RPMI8226 (cell line): ENCODE results near the gene ANKRD65.
A peak's percentile ranks its signal among the peaks of the same experiment; 100 is the strongest.
"Not testable (repeated sequence)": the region's sequence is repeated elsewhere in the genome, so short reads cannot be mapped to it uniquely, and the experiment has no call there.

Source experiments
- DNase-seq: peaks from one replicate; pipeline ENCODE4 v3.0.0-alpha.2; 2015

The ANKRD65 gene

GRCh38 chr1:1430114-1430982 is 9.3 kb upstream of the ANKRD65 start:
- no peak for DNase-seq

GRCh38 chr1:1429671-1430073 is 8.6 kb upstream of the ANKRD65 start:
- no peak for DNase-seq

GRCh38 chr1:1428967-1429366 is 7.9 kb upstream of the ANKRD65 start:
- DNase-seq = not testable (repeated sequence)

- DNase-seq = no peak
These were observed 7.1 kb upstream of the ANKRD65 start for GRCh38 chr1:1428174-1428573.

- no peak for DNase-seq
These were observed 6.7 kb upstream of the ANKRD65 start for GRCh38 chr1:1427820-1428148.

GRCh38 chr1:1427106-1427819 is 6.2 kb upstream of the ANKRD65 start:
- DNase-seq = no peak

GRCh38 chr1:1426496-1427105 is 5.5 kb upstream of the ANKRD65 start:
- DNase-seq = no peak

- no peak for DNase-seq
These were observed 4.8 kb upstream of the ANKRD65 start for GRCh38 chr1:1425753-1426495.

- DNase-seq = no peak
These were observed 4.3 kb upstream of the ANKRD65 start for GRCh38 chr1:1425426-1425752.

GRCh38 chr1:1424707-1425106 is 3.6 kb upstream of the ANKRD65 start:
- no peak for DNase-seq

GRCh38 chr1:1423245-1423597 is 2.1 kb upstream of the ANKRD65 start:
- no peak for DNase-seq

- DNase-seq = no peak
These were observed 1.6 kb upstream of the ANKRD65 start for GRCh38 chr1:1422465-1423244.

GRCh38 chr1:1421907-1422464 is 910 bp upstream of the ANKRD65 start:
- DNase-seq = no peak

- no peak for DNase-seq
These were observed 378 bp downstream of the ANKRD65 start for GRCh38 chr1:1420654-1421141.

- no peak for DNase-seq
These were observed 1.0 kb downstream of the ANKRD65 start for GRCh38 chr1:1419813-1420653.

- no peak for DNase-seq
These were observed 1.7 kb downstream of the ANKRD65 start for GRCh38 chr1:1419363-1419812.

GRCh38 chr1:1418464-1419362 is 2.4 kb downstream of the ANKRD65 start:
- peak; percentile 29 for DNase-seq

- not testable (repeated sequence) for DNase-seq
These were observed 3.1 kb downstream of the ANKRD65 start for GRCh38 chr1:1417825-1418463.

- DNase-seq = not testable (repeated sequence)
These were observed 3.7 kb downstream of the ANKRD65 start for GRCh38 chr1:1417396-1417795.
